ENCODE data around the gene IGSF3. TPM values are rescaled to one million over a fixed set of nuclear protein-coding genes. Genes with fewer than 3 reads are reported as not detected.

Gene IGSF3
- total RNA-seq, 1 donor from 2014 or later: 55.4 TPM

DNA sequence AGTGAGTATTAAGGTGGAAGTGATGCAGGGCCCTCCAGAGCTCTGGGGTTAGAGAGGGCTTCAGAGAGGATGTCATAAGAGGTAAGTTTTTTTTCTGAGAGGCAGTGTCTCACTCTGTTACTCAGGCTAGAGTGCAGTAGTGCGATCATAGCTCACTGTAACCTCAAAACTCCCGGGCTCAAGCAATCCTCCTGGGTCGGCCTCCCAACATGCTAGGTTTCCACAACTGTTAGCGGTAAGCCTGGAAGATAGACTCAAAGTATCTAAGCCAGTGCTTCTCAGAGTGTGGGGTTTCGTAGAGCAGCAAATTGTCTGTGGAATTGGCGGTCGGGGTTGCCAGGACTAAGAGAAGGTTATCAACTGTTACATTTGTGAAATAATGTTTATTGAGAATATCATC is 18.6 kb upstream of the IGSF3 start:
- no peak for ATAC-seq

DNA sequence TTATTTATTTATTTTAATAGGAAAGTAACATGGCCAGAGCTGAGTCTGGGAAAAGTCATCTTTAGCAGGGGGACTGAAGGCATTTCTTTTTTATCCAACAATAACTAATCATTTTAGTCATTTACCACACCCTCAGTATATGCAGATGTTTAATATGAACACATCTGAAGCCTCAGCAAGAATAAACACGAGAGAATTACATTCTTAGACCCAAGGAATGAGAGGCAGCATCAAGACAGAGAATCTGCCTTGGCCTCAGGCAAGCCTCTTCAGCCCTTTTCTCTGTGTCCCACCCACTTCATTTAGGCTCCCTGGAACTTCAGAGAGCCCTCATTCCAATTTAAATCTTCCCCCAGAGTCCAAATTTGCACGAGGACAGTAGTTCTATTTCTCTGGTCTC is 17.0 kb upstream of the IGSF3 start:
- ATAC-seq: no peak

DNA sequence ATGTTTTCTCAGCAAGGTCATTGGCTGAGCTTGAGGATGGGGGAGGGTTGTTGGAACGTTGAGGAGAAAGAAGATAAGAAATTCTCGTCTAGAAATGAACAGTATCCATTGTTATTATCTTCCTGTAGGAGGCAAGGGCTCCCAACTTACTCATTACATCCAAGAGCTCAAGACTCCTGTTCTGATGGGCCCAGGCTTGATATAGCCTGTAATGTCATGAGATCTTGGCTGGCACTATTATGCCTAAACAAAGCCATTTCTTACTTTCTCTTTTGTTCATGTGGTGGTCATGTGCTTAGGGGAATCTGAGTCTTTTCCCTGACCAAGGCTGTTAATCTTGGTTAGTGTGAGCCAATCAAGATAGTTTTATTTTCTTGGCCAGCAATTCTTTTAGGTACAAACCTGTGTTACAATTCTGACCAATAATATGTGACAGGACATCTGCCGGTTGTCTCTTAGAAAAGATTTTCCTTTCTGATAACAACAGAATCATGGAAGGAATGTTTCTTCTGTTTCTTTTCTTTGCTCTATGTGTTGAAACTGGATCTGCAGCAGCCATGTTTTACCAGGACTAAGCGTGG is 15.2 kb upstream of the IGSF3 start:
- peak; percentile 67 for ATAC-seq

DNA sequence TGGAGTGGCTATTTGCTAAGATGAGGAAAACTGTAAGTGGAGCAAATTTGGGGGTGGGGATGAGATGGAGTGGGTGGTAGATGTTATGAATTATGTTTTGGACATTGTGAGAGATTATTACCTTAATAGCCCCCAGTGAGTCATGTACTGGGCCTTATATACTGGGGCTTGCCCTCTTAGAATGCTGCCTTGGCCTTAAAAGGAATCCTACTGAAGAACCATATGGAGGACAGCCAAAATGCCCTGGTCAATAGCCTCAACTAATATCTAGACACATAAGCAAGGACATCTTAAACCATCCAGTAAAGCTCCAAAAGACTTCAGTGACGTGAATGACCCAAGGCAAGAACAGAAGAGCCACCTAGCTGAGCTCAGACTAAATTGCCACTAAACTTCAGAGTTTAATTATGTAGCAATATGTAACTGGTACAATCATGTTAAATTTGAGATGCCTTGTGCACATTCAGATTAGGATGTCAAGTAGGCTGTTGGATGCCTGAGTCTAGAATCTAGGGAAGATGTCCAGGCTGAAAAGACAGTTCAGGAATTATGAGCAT is 13.9 kb upstream of the IGSF3 start:
- ATAC-seq: no peak

DNA sequence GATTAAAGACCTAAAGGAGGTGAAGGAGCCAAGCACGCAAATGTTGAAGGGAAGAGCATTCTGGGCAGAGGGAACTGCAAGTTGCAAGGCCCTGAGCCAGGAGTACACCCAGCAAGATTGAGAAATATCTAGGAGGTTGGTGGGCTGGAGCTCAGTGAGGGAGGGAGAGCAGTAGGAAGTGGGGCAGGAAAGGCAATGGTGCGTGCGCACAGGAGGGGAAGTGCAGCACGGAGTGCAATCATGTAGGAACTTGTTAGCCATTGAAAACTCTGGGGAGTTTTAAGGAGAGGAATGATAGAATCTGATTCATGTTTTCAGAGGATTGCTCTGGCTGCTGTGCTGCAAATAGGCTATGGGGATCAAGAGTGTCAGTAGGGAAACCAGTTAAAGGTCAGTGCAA is 13.2 kb upstream of the IGSF3 start:
- ATAC-seq: peak; percentile 79

DNA sequence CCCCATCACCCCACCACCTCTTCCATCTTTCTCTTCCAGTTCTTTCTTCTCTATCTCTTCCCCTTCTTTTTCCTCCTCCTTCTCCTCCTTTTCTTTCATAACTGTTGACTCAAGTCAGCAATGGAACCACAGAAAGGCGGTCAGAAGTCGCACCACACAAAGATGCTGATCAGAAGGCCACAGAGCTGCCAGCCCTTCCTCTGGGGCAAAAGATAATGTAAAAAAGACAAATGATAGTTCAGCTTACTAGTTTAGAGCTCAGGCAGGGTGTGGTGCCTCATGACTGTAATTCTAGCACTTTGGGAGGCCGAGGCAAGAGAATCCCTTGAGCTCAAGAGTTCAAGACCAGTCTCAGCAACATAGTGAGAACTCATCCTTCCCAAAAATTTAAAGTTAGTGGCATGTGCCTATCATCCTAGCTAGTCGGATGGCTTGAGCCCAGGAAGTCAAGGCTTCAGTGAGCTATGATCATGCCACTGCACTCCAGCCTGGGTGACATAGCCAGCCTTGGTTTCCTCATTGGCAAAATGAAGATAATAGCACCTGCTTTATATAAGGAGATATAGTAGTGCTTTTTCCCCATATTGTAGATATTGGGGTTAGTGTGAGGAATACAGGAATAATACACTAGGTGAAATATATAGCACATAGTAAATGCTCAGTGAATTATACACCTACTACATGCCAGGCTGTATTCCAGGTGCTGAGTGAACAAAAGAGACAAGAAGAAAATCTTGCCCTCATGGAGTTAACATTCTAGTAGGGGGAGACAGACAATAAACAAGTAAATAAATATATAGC is 12.5 kb upstream of the IGSF3 start:
- no peak for ATAC-seq

DNA sequence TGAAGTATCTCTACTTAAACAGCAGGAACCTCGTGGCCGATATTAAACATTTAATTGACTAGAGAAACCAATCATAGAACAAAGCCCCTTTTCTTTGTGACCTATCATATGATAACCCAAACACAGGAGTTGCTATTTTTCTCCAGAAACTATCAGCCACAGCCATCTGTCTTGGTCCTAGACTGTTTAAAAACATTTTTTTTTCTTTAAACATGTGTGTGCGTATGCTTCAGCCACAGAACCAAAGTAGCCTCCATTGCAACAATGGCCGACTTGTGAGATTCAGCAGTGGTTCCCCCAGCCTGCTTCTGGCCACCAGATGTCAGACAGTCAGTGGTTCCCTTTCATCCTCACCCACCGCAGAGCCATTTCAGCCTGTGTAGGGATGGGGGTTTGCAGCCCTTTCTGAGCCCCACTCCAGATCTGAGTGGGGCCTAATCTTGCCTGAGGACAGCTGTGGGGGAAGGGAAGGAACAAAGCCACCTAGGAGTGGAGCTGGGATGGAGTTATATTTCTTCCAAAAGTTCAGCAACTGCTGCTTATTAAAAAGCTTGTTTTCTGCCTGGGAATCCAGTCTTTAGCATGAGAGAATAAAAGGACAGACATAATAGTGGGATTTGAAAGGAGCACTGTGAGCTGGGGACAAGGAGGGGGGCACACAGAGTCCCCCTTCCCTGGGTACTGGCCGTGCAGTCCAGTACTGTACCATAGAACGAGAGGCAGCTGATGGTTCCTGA is 11.7 kb upstream of the IGSF3 start:
- no peak for ATAC-seq

DNA sequence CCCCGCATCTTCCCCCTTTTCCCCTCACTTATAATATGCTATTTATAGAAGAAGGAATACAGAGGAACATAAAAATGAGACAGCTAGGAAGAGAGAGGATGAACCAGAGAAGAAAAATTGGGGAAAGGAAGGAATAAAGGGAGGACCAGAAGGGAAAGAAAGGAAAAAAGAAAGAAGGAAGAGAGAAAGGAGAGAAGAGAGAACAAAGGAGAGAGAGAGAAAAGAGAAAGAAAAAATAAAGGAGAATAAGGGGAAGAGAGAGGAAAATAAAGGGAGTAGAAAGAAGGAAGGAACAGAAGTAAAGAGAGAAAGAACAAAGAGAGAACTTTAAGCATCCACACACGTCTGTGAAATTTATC is 11.2 kb upstream of the IGSF3 start:
- ATAC-seq: no peak

DNA sequence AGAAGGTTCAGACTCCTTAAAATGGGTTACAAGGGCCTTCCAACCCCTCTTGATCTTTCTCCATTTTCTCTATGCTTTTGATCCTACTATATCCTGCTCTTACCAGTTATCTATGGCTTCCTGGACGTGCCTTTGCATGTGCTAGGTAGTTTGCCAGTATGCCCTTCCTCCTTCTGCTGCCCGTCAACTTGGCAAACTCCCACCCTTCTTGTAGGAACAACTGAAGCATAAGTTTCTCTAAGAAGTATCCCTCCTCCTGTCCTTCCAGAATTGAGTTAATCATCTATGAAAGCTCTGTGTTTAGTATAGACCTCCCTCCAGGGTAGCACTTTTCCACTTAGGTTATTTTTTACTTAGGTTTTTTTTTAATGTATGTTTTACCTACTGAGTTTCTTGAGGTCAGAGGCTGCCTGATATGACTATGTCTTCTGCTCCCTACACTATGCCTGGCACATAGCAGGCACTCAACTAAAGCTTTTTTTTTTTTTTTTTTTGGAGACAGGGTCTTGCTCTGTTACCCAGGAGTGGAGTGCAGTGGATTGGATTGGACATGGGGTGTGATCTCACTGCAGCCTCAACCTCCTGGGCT is 10.0 kb upstream of the IGSF3 start:
- ATAC-seq: peak; percentile 66

DNA sequence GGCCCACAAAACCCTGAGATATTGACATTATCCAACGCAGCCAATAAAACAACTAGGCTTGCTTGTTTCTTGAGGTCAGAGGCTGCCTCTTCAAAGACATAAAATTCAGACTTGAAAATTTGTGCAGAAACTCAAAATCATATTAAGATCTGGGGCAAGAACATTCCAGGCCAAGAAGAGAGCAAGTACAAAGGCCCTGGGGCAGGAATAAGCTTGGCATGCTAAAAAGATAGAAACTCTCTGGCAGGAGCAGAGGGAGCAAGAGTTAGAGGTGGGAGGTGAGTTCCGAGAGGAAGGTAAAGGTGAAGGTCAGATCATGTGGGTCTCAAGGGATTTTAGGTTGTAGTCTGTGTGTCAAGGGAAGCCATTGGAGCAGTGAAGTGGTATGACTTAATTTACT is 8.8 kb upstream of the IGSF3 start:
- no peak for ATAC-seq

DNA sequence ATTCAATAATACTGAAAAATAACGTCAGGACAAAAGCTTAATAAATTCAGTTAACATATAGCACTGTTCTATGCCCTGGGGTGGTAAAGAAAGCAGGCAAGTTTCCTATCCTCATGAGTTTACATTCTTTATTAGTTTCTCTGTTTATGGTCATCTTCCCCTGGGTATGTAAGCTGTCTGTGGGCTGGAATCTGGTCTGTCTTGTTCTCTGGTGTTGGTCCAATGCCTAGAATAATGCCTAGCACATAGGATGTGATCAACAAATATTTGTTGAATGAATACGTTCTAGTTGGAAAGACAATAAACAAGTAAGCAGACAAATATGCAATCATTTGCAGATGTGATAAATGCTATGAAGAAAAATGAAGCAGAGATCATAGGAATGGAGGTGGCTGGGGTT is 7.2 kb upstream of the IGSF3 start:
- peak; percentile 56 for ATAC-seq

DNA sequence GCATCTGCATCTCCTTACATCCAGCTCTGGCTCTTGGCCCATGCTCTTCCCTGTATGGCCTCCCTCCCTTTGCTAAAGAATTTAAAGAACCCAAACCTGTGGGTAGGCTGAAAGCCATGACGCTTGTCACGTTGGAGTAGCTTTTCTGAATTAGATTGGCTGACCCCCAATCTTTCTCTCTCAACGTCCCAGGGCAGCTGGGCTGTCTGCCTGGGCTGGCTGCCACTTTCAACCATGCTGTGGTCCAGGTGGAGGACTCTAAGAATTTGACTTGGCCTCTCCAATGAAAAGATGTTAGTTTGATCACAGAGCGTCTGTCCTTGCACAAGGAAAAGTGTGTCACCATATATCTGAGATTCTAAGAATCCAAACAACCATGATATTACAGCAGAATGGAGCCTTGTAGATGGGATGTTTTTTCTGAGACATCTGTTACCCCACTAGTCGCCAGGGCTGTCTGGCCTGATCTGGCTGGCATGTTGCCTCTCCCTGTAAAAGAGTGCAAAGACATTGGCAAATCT is 6.5 kb upstream of the IGSF3 start:
- ATAC-seq: no peak

DNA sequence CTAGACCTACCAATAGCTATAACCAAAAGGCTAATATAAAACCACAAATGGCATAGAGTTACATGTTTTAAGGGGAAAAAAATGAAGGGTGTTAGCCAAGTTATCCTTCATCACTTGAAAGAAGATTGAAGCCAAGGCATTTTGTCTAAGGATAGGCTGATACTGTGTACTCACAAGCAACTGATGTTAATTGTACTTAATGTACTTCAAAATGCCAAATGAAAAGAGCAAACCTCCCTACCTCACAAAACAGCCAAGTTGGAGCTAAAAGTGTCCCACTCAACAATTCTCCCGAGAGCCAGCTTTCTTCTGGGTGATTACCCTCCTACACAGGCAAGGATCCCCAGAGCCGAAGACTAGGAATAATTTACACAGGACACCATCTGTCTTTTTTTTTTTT is 4.4 kb upstream of the IGSF3 start:
- ATAC-seq: no peak

DNA sequence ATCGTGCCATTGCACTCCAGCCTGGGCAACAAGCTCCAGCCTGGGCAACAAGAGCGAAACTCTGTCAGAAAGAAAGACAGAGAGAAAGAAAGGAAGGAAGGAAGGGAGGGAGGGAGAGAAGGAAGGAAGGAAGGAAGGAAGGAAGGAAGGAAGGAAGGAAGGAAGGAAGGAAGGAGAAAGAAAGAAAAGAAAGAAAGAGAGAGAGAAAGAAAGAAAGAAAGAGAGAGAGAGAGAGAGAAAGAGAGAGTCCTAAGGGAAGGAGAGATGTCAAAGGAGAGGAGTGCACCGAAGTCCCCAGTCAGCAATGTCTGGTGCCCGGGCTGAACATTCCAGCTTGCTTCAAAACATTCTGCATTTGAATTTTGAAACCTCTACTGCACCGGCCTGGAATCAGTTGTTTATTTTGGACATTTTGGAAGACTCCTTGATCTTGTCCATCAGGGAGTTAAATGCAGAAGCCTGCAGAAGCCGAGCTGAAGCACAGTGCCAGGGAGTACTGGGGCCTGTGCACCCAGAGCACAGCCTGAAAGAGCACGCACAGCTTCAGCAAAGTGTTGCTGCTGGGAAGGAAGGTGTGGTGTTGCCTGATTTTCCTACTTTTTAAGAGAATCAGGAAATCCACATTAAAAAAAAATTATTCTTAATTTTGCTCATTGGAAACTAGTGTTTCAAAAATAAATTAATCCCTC is 3.7 kb upstream of the IGSF3 start:
- ATAC-seq: no peak

DNA sequence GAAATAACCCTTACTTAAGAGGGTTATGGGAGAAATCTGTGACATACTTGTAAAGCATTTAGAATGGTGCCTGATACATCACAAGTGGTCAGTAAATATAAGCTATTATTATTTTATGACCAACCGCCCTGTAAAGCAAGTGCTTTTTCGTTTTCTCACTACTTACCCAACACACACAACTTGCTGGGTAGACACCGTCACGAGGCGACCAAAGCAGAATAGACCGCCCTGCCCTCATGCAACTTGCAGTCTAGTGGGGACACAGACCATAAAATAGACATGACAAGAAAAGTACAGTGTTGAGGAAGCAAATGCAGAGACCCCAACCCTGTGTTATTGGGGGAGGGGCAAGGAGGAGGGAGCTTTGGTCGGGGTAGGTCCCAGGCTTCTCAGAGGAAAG is 744 bp upstream of the IGSF3 start:
- ATAC-seq: no peak

DNA sequence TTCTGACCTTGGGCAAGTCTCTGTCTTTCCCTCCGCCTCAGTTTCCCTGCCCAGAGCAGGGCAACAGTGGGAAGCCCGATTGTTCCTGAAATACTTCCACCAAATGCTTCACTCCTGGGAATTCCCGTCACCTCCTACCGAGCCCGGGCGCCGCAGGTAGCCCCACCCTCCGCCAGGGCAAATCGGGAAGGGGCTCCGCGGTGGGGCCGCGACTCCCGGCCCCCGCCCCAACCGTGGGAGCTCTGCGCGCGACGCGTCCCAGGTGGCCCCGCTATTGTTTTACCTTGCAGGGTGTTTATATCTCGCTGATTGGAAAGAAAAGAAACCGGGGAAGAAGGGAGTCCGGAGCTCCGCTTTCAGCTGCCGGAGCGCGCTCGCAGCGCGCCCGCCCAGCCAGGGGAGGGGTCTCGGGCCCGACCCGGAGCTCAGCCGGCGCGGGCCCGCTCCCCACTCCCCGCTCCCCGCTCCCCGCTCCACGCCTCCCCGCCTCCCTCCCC is 407 bp downstream of the IGSF3 start:
- ATAC-seq: peak; percentile 6

DNA sequence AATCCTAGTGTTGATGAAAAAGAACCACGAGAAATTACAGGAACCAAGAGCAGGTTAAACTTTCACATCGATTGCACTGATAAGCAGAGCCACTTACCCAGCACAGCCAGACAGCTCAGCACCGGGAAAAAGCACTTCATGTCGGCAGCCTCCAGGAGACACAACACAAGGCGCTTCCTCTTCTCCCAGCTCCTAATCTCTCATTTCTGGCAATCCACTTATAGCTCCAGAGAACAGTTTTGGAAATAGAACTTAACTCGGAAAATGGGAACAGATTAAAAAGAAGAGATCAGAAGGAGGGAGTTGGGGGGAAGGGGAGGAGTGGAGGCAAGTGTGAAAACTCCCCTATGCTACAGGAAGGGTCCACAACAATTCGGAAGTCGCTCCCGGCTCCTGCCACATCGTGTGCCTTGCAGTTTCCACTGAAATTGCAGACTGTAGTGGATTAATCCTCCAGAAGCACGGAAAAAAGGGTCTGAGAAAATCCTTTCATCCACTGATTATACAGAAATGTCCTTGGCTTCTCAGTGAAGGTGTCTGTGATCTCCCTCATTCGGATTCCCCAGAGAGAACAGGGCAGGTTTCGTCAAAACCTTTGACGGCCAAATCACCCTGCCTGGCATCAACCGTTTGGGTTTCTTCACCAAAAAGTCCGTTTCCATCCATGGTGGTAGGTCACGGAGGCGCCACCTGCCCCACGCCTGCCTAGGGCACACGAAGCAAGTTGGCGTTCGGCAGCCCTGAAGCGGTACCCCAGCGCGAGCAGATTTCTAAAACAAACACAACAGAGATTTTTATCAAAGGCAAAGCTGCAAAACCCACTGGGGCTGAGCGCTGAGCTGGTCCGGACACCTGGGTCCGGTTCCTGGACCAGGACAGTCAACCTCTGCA is 1.1 kb downstream of the IGSF3 start:
- no peak for ATAC-seq

DNA sequence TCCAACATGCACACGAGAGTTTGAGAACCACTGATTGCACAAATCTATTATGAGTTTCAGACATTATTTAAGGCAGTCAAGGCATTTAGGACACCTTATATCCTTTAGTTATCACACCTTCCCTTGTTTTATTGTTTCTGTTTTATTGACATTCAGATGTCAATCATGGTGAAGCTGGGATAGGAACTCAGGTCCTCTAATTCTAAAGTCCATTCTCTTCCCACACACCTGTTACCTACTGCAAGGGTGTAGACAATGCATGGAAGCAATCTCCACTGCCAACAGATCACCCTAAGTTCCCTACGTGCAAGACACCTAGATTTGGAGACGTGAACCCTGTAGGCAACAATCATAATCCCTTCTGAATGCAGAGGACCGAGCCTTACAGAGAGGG is 2.6 kb downstream of the IGSF3 start:
- no peak for ATAC-seq

DNA sequence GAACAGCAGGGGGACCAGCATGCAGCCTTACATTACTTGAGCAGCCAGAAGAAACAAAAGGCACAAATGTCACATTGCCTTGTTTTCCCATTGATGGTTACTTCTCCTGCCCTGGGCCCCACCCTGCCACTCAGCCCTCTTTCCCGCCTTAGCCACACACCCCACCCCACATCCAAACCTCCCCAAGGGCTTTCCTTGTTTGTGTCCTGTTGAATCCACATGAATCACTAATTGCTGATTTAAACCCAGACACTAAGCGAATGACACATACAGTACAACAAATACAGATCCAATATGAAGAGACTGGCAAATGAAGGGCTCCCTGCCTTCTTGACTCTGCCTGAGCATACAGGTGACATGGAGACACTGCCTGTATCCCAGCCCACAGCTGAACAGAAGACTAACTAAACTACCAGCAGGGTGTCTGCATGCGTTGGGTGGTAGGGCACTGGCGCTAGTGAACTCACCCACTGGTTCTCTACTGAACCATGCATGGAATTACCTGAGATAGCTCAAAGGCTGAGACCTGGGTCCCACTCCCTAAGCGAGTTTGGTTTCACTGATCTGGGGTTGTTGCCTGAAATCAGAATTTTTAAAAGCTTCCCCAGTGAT is 3.1 kb downstream of the IGSF3 start:
- ATAC-seq: peak; percentile 56

DNA sequence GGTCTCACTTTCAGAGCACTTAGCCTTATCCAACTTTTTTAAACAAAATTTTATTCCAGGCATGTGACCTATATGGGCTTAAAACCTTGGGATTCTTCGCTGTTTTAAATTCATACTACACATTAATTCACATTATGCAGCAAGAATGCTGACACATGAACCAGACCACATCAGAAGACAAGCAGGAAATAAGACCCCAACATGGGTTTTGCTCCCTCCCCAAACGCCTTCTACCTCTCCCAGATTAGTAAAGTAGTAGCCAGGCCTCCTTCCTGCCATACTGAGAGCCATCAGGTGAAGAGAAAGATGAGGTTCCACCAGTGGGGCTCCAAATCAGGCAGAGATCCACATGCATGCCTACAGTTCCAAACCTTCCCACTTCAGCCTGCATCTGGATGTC is 3.7 kb downstream of the IGSF3 start:
- ATAC-seq: no peak

DNA sequence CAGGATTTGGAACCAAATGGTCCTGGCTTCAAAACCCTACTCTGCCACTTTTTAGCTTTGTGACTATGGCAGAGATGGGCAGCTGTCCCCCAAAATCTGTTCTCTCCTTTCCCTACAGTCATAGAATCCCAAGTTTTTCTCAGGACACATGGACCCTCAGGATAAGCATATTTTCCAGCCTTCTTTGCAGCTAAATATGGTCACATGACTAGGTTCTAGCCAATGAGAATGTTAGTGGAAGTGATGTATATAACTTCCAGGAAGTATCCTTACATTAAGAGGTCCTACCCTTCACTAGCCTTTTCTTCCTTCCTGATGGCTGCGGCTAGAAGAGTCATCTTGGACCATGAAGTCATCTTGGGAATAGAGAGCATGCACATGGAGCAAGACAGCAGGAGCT is 5.9 kb downstream of the IGSF3 start:
- ATAC-seq: no peak

All from esophagus mucosa (tissue), 1 donor.